ENCODE measurements around the gene NEIL3.

The NEIL3 gene

DNA sequence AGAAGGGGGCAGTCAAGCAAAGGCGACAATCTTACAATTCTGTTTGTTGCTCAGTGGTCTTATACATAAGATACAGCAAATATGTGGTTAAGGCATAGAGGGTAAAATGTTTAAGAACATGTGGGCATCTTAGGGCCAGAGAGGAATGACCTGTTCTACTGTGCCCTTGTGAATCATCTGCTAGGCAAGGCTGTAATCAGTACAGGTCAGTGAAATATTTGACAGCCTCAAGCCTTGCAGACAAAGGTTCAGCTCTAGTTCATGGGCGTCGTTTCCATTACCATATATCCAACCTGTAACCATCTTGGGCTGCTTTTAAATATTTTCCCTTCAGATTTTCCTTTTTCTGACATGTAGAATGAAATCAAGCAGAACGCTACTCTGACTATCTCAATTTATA lies 95.3 kb downstream of the NEIL3 start:
- H3K9me3 ChIP-seq = no peaks in the 10 kb centered on the region

DNA sequence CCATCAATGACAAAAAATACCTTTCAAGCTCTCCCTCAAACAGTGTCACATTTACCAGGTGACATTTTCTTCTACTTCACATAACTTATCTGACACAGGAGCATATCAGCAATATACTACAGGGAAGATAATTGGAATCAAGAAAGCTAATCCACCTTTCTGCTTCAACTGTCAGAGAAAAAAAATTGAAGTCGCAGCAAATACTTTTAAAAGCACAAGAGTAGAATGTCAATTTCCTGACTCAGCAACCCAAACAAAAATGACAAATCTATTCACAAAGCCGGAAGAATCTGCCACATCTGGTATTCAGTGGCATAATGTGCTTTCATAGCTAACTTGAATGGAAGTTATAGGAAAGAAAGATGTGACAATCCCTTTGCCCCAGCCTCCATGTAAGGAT lies 95.8 kb downstream of the NEIL3 start:
- Histone ChIP-seq H3K36me3 (no peaks in the 10 kb centered on the region), H3K4me1 (no peaks in the 10 kb centered on the region), H3K9me3 (no peaks in the 10 kb centered on the region), H3K4me3 (ENCODE audit: low read depth, low read length) (no peak overlapping the region), H3K27me3 (no peaks in the 10 kb centered on the region)
- DNase-seq = no peak
- TF ChIP-seq, protein P1, sequence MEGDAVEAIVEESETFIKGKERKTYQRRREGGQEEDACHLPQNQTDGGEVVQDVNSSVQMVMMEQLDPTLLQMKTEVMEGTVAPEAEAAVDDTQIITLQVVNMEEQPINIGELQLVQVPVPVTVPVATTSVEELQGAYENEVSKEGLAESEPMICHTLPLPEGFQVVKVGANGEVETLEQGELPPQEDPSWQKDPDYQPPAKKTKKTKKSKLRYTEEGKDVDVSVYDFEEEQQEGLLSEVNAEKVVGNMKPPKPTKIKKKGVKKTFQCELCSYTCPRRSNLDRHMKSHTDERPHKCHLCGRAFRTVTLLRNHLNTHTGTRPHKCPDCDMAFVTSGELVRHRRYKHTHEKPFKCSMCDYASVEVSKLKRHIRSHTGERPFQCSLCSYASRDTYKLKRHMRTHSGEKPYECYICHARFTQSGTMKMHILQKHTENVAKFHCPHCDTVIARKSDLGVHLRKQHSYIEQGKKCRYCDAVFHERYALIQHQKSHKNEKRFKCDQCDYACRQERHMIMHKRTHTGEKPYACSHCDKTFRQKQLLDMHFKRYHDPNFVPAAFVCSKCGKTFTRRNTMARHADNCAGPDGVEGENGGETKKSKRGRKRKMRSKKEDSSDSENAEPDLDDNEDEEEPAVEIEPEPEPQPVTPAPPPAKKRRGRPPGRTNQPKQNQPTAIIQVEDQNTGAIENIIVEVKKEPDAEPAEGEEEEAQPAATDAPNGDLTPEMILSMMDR (IDR thresholded peaks at IDR 0.05; ENCODE audit: low read depth, low read length) = no peak

More for the DNA sequence above, 95.3 kb downstream of the NEIL3 start:
- Histone ChIP-seq H3K27me3 (no peaks in the 10 kb centered on the region), H3K4me1 (no peaks in the 10 kb centered on the region), H3K36me3 (no peaks in the 10 kb centered on the region), H3K4me3 (ENCODE audit: low read depth, low read length) (no peak overlapping the region)
- DNase-seq = no peak
- TF ChIP-seq, protein P1 (IDR thresholded peaks at IDR 0.05; ENCODE audit: low read depth, low read length) = no peak

DNA sequence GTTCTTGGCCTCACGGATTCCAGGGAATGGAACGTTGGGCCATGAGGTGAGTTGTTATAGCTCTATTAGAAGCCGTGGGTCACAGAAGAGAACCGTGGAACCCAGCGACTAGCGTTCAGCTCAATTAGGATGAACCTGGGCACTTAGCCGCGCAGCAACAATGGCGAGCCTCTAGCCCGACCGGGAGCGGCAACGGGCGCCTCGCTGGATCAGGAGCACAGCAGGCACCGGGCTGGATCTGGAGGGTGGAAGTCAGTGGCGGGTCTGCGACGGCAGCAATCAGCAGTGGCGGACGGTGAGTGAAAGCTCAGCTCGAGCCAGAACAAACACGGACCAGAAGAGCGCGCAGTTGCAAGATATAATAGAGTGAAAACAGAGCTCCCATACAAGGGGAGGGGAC lies 98.3 kb downstream of the NEIL3 start:
- no peaks in the 10 kb centered on the region for H3K9me3 ChIP-seq
- H3K27me3 ChIP-seq = no peaks in the 10 kb centered on the region
- H3K4me1 ChIP-seq = no peaks in the 10 kb centered on the region
- DNase-seq = no peak
- H3K36me3 ChIP-seq = no peaks in the 10 kb centered on the region
- no peak overlapping the region for H3K4me3 ChIP-seq (ENCODE audit: low read depth, low read length)
- TF ChIP-seq, protein P1 (IDR thresholded peaks at IDR 0.05; ENCODE audit: low read depth, low read length) = no peak

DNA sequence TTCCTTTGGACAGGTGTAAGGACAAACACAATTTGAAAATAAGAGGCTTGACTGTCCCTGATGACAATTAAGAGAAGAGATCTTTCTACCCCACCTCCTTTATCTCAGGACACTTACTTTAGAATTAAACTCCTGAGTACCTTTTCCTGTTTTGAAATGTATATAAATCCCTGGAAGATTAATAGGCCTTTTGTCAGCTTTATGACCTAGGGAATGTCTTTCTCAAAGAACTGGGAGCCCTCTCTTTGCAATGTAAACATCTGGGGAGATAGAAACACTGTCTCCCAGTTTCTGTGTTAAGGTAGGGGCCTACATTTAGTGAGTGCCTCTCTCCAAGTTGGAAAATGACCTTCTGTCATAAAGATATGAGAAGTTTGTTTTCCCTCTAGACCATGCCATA lies 100.9 kb downstream of the NEIL3 start:
- Histone ChIP-seq H3K9me3 (no peaks in the 10 kb centered on the region), H3K4me1 (no peaks in the 10 kb centered on the region), H3K27me3 (no peaks in the 10 kb centered on the region), H3K36me3 (no peaks in the 10 kb centered on the region), H3K4me3 (ENCODE audit: low read depth, low read length) (no peak overlapping the region)
- no peak for DNase-seq
- TF ChIP-seq, protein P1 (IDR thresholded peaks at IDR 0.05; ENCODE audit: low read depth, low read length) = no peak

DNA sequence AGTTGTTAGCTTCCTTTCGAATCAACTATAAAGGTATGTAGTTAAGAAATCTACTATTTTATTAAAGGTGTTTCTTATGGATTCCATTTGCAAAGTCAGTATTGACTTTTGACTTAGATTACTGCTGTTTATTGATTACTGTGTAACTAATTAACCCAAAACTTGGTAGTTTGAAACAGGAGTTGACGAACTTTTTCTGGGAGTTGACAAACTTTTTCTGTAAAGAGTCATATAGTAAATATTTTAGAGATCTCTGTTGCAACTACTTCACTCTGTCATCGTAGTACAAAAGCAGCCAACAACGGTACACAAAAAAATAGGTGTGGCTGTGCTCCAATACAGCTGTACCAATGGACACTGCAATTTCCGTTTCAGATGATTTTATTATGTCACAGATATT lies 102.3 kb downstream of the NEIL3 start:
- Histone ChIP-seq H3K9me3 (no peaks in the 10 kb centered on the region), H3K36me3 (no peaks in the 10 kb centered on the region), H3K27me3 (no peaks in the 10 kb centered on the region), H3K4me3 (ENCODE audit: low read depth, low read length) (no peak overlapping the region), H3K4me1 (no peaks in the 10 kb centered on the region)
- DNase-seq = no peak
- TF ChIP-seq, protein P1 (IDR thresholded peaks at IDR 0.05; ENCODE audit: low read depth, low read length) = no peak
